HepG2 (cell line): ENCODE data around the gene ELAVL4.

Experiments used
- CBX5 ChIP-seq: sonication (generic); formaldehyde crosslinking; IDR thresholded peaks from 2 replicates; pipeline ENCODE4 v1.4.0; 2020; ENCODE audit warnings: missing genetic modification reagents, borderline replicate concordance
- JUN ChIP-seq: sonication (generic); formaldehyde crosslinking; IDR thresholded peaks from 2 replicates; pipeline ENCODE4 v1.4.0; 2020; ENCODE audit warnings: mild to moderate bottlenecking, missing genetic modification reagents
- KDM1A ChIP-seq: IDR thresholded peaks from 2 replicates; pipeline ENCODE4 v1.6.1; 2016; ENCODE audit warnings: missing compliant biosample characterization
- PATZ1 ChIP-seq: sonication (generic); formaldehyde crosslinking; IDR thresholded peaks from 2 replicates; pipeline ENCODE4 v1.4.0; 2020; ENCODE audit warnings: missing genetic modification reagents
- PRDM15 ChIP-seq: sonication (generic); formaldehyde crosslinking; IDR thresholded peaks from 2 replicates; pipeline ENCODE4 v1.4.0; 2020; ENCODE audit warnings: missing genetic modification reagents
- TBP ChIP-seq: sonication (generic); formaldehyde crosslinking; IDR thresholded peaks from 2 replicates; pipeline ENCODE4 v1.5.0; 2020; ENCODE audit warnings: missing genetic modification reagents
- ZFP1 ChIP-seq: IDR thresholded peaks from 2 replicates; pipeline ENCODE4 v1.6.1; 2016
- ZNF577 ChIP-seq: sonication (generic); formaldehyde crosslinking; IDR thresholded peaks from 2 replicates; pipeline ENCODE4 v1.4.0; 2020; ENCODE audit warnings: mild to moderate bottlenecking, low read depth, missing genetic modification reagents, borderline replicate concordance
- ZNF597 ChIP-seq: sonication (generic); formaldehyde crosslinking; IDR thresholded peaks from 2 replicates; pipeline ENCODE4 v1.5.0; 2020; ENCODE audit warnings: missing genetic modification reagents
- TF ChIP-seq, protein P1 (sequence below): IDR thresholded peaks from 2 replicates; pipeline ENCODE4 v1.6.1; 2016

DNA sequence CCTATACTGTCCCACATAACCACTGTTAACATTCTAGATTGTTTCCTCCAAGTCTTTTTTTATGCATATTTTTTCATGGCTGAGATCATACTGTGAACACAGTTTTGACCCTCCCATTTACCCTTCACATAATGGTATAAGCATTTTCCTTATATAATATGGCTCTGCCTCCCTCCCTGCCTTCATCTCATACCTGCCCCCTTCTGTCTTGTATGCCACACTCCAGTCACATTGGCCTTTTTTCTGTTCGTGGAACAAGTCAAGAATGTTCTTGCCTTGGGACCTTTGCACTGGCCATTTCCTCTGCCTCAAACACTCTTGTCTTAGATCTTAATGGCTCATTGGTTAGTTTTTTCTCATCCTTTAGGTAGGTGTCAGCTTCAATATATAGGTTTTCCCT lies 24.3 kb upstream of the ELAVL4 start:
- TF ChIP-seq PATZ1 (CRISPR knock-in tag) (no peak), CBX5 (CRISPR knock-in tag) (no peak), JUN (CRISPR knock-in tag) (no peak), ZNF577 (CRISPR knock-in tag) (no peak), TBP (CRISPR knock-in tag) (no peak), PRDM15 (CRISPR knock-in tag) (no peak), KDM1A (CRISPR knock-in tag) (no peak), ZNF597 (CRISPR knock-in tag) (no peak), ZFP1 (no peak)
- TF ChIP-seq, protein P1, sequence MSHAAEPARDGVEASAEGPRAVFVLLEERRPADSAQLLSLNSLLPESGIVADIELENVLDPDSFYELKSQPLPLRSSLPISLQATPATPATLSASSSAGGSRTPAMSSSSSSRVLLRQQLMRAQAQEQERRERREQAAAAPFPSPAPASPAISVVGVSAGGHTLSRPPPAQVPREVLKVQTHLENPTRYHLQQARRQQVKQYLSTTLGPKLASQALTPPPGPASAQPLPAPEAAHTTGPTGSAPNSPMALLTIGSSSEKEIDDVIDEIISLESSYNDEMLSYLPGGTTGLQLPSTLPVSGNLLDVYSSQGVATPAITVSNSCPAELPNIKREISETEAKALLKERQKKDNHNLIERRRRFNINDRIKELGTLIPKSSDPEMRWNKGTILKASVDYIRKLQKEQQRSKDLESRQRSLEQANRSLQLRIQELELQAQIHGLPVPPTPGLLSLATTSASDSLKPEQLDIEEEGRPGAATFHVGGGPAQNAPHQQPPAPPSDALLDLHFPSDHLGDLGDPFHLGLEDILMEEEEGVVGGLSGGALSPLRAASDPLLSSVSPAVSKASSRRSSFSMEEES, result no peak
